ENCODE data around the gene TMEM219. TPM values are rescaled to one million over a fixed set of nuclear protein-coding genes. Genes with fewer than 3 reads are reported as not detected.

The TMEM219 gene
- total and polyA plus RNA-seq, 2 of the 8 experiments (the other 6 are each of a cell fraction or from before 2014, with no cell fraction given) = 60.2 to 116 TPM

GRCh38 chr16:29995324-29995910, 33.5 kb downstream of the TMEM219 start, which contains the start of gene HIRIP3:
HIRIP3 (minus strand) TSS chr16:29995617; CDS start chr16:29995605, 12 bp downstream.
- Histone ChIP-seq H2AK5ac (ENCODE audit: low read depth, low read length) (peak within 1 kb of the TSS; percentile 44; the same call in 1 of the 2 replicates), H3K18ac (ENCODE audit: extremely low read depth, low read length) (peak within 1 kb of the TSS; percentile 97), H2BK15ac (ENCODE audit: low read length) (peak within 1 kb of the TSS; percentile 77; the same call in 1 of the 2 replicates), H4K91ac (replicated peaks; ENCODE audit: insufficient read length, low read length) (peak within 1 kb of the TSS; percentile 87), H2BK12ac (ENCODE audit: low read depth, low read length) (peak within 1 kb of the TSS; percentile 10; the same call in 1 of the 2 replicates), H3K14ac (ENCODE audit: insufficient read length) (no peak within 1 kb of the TSS), H2BK120ac (replicated peaks; ENCODE audit: low read depth, low read length) (no peak within 1 kb of the TSS), H3K23me2 (ENCODE audit: low read depth, low read length) (peaks cover 9% of the 10 kb centered on the region; the same call in 1 of the 2 replicates), H3K4me2 (ENCODE audit: insufficient read depth in 1 of 2, low read depth in 2 of 2, low read length in 2 of 2) (peak within 1 kb of the TSS; percentile 78 to 92), H4K20me1 (replicated peaks in 1 of 2; ENCODE audit: control insufficient read depth in 1 of 2, insufficient read depth in 2 of 2, low read length in 2 of 2) (peaks cover 0 to 2% of the 10 kb centered on the region in 2 experiments), H3K36me3 (ENCODE audit: control insufficient read depth in 2 of 4, insufficient read depth in 4 of 4, low read length in 3 of 4) (peaks cover 0 to 18% (median 3%) of the 10 kb centered on the region in 4 experiments; a peak in 6 of 8 replicates), H3K9me3 (ENCODE audit: insufficient read depth in 2 of 2, low read depth in 1 of 2, low read length in 1 of 2) (no peaks in the 10 kb centered on the region), H4K5ac (ENCODE audit: insufficient read length, low read depth, low read length) (peak within 1 kb of the TSS; percentile 85), H3K56ac (replicated peaks; ENCODE audit: insufficient read length, low read depth, low read length) (peak within 1 kb of the TSS; percentile 75), H3K27me3 (replicated peaks in 1 of 4; ENCODE audit: control insufficient read depth in 3 of 4, extremely low read depth in 1 of 4, insufficient read depth in 3 of 4, low read length in 3 of 4) (no peaks in the 10 kb centered on the region), H2BK20ac (ENCODE audit: low read length) (no peak within 1 kb of the TSS), H3K4ac (replicated peaks; ENCODE audit: insufficient read length, low read depth, low read length) (peak within 1 kb of the TSS; percentile 27), H3K4me1 (replicated peaks in 1 of 4; ENCODE audit: control insufficient read depth in 3 of 4, insufficient read depth in 4 of 4, low read length in 3 of 4) (peaks cover 0 to 8% (median 3%) of the 10 kb centered on the region in 4 experiments; a peak in 5 of 7 replicates), H3K23ac (ENCODE audit: insufficient read length) (no peak within 1 kb of the TSS), H3K79me2 (ENCODE audit: control insufficient read depth in 1 of 2, insufficient read depth in 2 of 2, low read length in 2 of 2) (peaks cover 0 to 7% of the 10 kb centered on the region in 2 experiments; a peak in 1 of 4 replicates), H3K27ac (ENCODE audit: low read depth, low read length) (peak within 1 kb of the TSS; percentile 86), H3K4me3 (ENCODE audit: extremely low read depth in 1 of 4, insufficient read depth in 2 of 4, low read depth in 3 of 4, low read length in 4 of 4) (peak within 1 kb of the TSS; percentile 75 to 91 (median 80)), H3K79me1 (ENCODE audit: low read depth, low read length) (peaks cover 3% of the 10 kb centered on the region; the same call in 1 of the 2 replicates), H3K9ac (replicated peaks in 1 of 4; ENCODE audit: extremely low read depth in 1 of 4, low read depth in 3 of 4, low read length in 3 of 4) (peak within 1 kb of the TSS; percentile 70 to 86 (median 78)), H2AFZ (ENCODE audit: low read length) (peak within 1 kb of the TSS; percentile 86), H2BK5ac (ENCODE audit: low read depth, low read length) (peak within 1 kb of the TSS; percentile 81), H4K8ac (ENCODE audit: extremely low read depth, insufficient read depth, low read length) (peak within 1 kb of the TSS; percentile 93)
- no peak for FAIRE-seq
- WGBS, 2 experiments (ENCODE audit: extremely low coverage in 1 of 2, insufficient coverage in 1 of 2, insufficient read length in 1 of 2, insufficient replicate concordance in 2 of 2, low coverage in 1 of 2, low lambda C conversion rate in 2 of 2, missing lambda C conversion rate in 1 of 2) = 1% methylated on average over 47 of the region's 53 CpGs; no CpG with 5 or more reads in 1 of the 2 experiments
- POLR2A ChIA-PET (ENCODE audit: partially characterized antibody) = interaction anchor here (0.8 to 5.5 kb wide), 17 partner anchors 11 to 285 kb away, joined by 3 to 34 read pairs (median 4); partner anchors contain the start of genes ALDOA, CDIPT, DOC2A and KCTD13
- peak in 1 of 2 experiments; percentile 88 for DNase-seq (ENCODE audit: low read depth in 1 of 2, low spot score in 2 of 2)
- CTCF ChIA-PET (ENCODE audit: partially characterized antibody) = interaction anchor here (0.9 to 2.1 kb wide), 3 partner anchors 9 to 18 kb away, joined by 5 to 9 read pairs (median 5); no protein-coding TSS in a partner anchor
- TF ChIP-seq SP4 (IDR thresholded peaks at IDR 0.05; ENCODE audit: low read length) (peak; percentile 42; the same call in 1 of the 2 replicates), CBX8 (IDR thresholded peaks at IDR 0.05; ENCODE audit: borderline replicate concordance, low read depth, low read length) (no peak), NANOG (IDR thresholded peaks at IDR 0.05; ENCODE audit: insufficient read depth, low read depth, low read length, poor library complexity, severe bottlenecking) (no peak), SIX5 (IDR thresholded peaks at IDR 0.05; ENCODE audit: low read depth, low read length) (no peak), MAFK (IDR thresholded peaks at IDR 0.05; ENCODE audit: low read depth, low read length) (no peak), GABPA (IDR thresholded peaks at IDR 0.05; ENCODE audit: borderline replicate concordance, insufficient read depth, low read length) (no peak), TCF12 (IDR thresholded peaks at IDR 0.05; ENCODE audit: low read depth, low read length) (no peak), KDM1A (IDR thresholded peaks at IDR 0.05; ENCODE audit: borderline replicate concordance, low read length) (no peak), TBP (IDR thresholded peaks at IDR 0.05; ENCODE audit: low read depth, low read length) (peak; percentile 44; the same call in 1 of the 2 replicates), HDAC6 (IDR thresholded peaks at IDR 0.05; ENCODE audit: low read depth, low read length) (no peak), CHD2 (IDR thresholded peaks at IDR 0.05; ENCODE audit: low read length) (no peak), CBX5 (IDR thresholded peaks at IDR 0.05; ENCODE audit: low read depth, low read length) (no peak)

Measured in H1 (cell line).